Mesenchymal stem cell (in vitro differentiated cells and primary cell): ENCODE measurements around the gene DLST.

Experiments used
- DNase-seq: peaks from one replicate; pipeline ENCODE4 v3.0.0-alpha.2; 2013
- H2AFZ ChIP-seq: one replicate; pipeline ENCODE4 v1.6.1; 2013; ENCODE audit warnings: low read depth, mild to moderate bottlenecking, control low read depth, inconsistent platforms, low read length, moderate library complexity
- H2AK5ac ChIP-seq: 2 replicates; pipeline ENCODE4 v1.6.1; 2013; ENCODE audit warnings: low read length, moderate library complexity, mild to moderate bottlenecking, inconsistent platforms; ENCODE audit not compliant: severe bottlenecking
- H2BK120ac ChIP-seq: one replicate; pipeline ENCODE4 v1.6.1; 2013; ENCODE audit warnings: low read depth, mild to moderate bottlenecking, inconsistent platforms, low read length, moderate library complexity
- H2BK12ac ChIP-seq, 2 experiments: one replicate each; pipeline ENCODE4 v1.6.1; 2013; ENCODE audit warnings: inconsistent platforms in 2 of 2, low read length in 2 of 2, mild to moderate bottlenecking in 2 of 2, moderate library complexity in 2 of 2, control low read depth in 1 of 2
- H2BK15ac ChIP-seq: one replicate; pipeline ENCODE4 v1.6.1; 2013; ENCODE audit warnings: mild to moderate bottlenecking, low read depth, inconsistent platforms; ENCODE audit not compliant: poor library complexity, severe bottlenecking
- H2BK5ac ChIP-seq: 2 replicates; pipeline ENCODE4 v1.6.1; 2013; ENCODE audit warnings: low read depth, mild to moderate bottlenecking, low read length, control low read depth, inconsistent platforms; ENCODE audit not compliant: poor library complexity, severe bottlenecking
- H3K14ac ChIP-seq, 2 experiments: one replicate each; pipeline ENCODE4 v1.6.1; 2013; ENCODE audit warnings: inconsistent platforms in 2 of 2, low read length in 2 of 2, control low read depth in 1 of 2, mild to moderate bottlenecking in 1 of 2, moderate library complexity in 1 of 2
- H3K18ac ChIP-seq, 2 experiments: one replicate each; pipeline ENCODE4 v1.6.1; 2013; ENCODE audit warnings: inconsistent platforms in 2 of 2, low read length in 2 of 2, control low read depth in 1 of 2, low read depth in 1 of 2, mild to moderate bottlenecking in 1 of 2
- H3K23ac ChIP-seq, 2 experiments: one replicate each; pipeline ENCODE4 v1.6.1; 2013; ENCODE audit warnings: inconsistent platforms in 2 of 2, low read length in 2 of 2, mild to moderate bottlenecking in 2 of 2, moderate library complexity in 2 of 2, control low read depth in 1 of 2
- H3K27ac ChIP-seq: 2 replicates; pipeline ENCODE4 v1.5.1; 2013; ENCODE audit warnings: mild to moderate bottlenecking, moderate library complexity, low read length, control low read depth, inconsistent platforms; ENCODE audit not compliant: poor library complexity, severe bottlenecking
- H3K27me3 ChIP-seq, 2 experiments: 2 replicates each; pipeline versions ENCODE4 v1.6.1 to v1.7.0; 2013; ENCODE audit warnings: low read length in 2 of 2, mild to moderate bottlenecking in 2 of 2, moderate library complexity in 2 of 2, control low read depth in 1 of 2, inconsistent platforms in 1 of 2; ENCODE audit not compliant: control insufficient read depth in 1 of 2, insufficient read depth in 1 of 2
- H3K36me3 ChIP-seq, 2 experiments: 2 replicates each; pipeline versions ENCODE4 v1.6.1 to v1.7.0; 2013; ENCODE audit warnings: low read length in 2 of 2, control low read depth in 1 of 2, inconsistent platforms in 1 of 2, low read depth in 1 of 2, mild to moderate bottlenecking in 1 of 2; ENCODE audit not compliant: insufficient read depth in 2 of 2, control insufficient read depth in 1 of 2
- H3K4ac ChIP-seq, 2 experiments: one replicate each; pipeline ENCODE4 v1.6.1; 2013; ENCODE audit warnings: inconsistent platforms in 2 of 2, low read length in 2 of 2, mild to moderate bottlenecking in 2 of 2, moderate library complexity in 2 of 2, control low read depth in 1 of 2, low read depth in 1 of 2
- H3K4me1 ChIP-seq: 2 replicates; pipeline ENCODE4 v1.6.1; 2013; ENCODE audit warnings: low read depth, low read length, control low read depth; ENCODE audit not compliant: control insufficient read depth, insufficient read depth
- H3K4me2 ChIP-seq: 2 replicates; pipeline ENCODE4 v1.6.1; 2013; ENCODE audit warnings: low read length, mild to moderate bottlenecking, inconsistent platforms; ENCODE audit not compliant: poor library complexity, severe bottlenecking
- H3K4me3 ChIP-seq, 2 experiments: 2 replicates each; pipeline versions ENCODE4 v1.5.1 to v1.7.0; 2013; ENCODE audit warnings: low read length in 2 of 2, mild to moderate bottlenecking in 2 of 2, control low read depth in 1 of 2, low read depth in 1 of 2; ENCODE audit not compliant: insufficient read depth in 1 of 2
- H3K79me1 ChIP-seq: replicated peaks from 2 replicates; pipeline ENCODE4 v1.6.1; 2013; ENCODE audit warnings: mild to moderate bottlenecking, control low read depth, low read length, inconsistent platforms; ENCODE audit not compliant: poor library complexity, severe bottlenecking
- H3K9ac ChIP-seq: 2 replicates; pipeline ENCODE4 v1.7.0; 2013; ENCODE audit warnings: mild to moderate bottlenecking, low read length, moderate library complexity
- H3K9me3 ChIP-seq: 2 replicates; pipeline ENCODE4 v1.7.0; 2013; ENCODE audit warnings: mild to moderate bottlenecking, low read length; ENCODE audit not compliant: control insufficient read depth
- H4K8ac ChIP-seq: one replicate; pipeline ENCODE4 v1.6.1; 2013; ENCODE audit warnings: inconsistent platforms, mild to moderate bottlenecking, low read length, moderate library complexity
- H4K91ac ChIP-seq: one replicate; pipeline ENCODE4 v1.6.1; 2013; ENCODE audit warnings: mild to moderate bottlenecking, low read length, inconsistent platforms
- WGBS: methylation state at CpG from one replicate; pipeline ENCODE4 v1.1.7; 2013; ENCODE audit warnings: mixed read lengths; 5-methylcytosine and 5-hydroxymethylcytosine counted together

Gene DLST

GRCh38 chr14:74866708-74867389 lies 14.9 kb upstream of the DLST start:
- H3K36me3 ChIP-seq = no peaks in the 10 kb centered on the region
- no peak overlapping the region for H2BK12ac ChIP-seq
- no peak overlapping the region for H2BK15ac ChIP-seq
- no peaks in the 10 kb centered on the region for H3K79me1 ChIP-seq
- no peak overlapping the region for H3K4me2 ChIP-seq
- H3K14ac ChIP-seq = no peak overlapping the region
- H4K8ac ChIP-seq = no peak overlapping the region
- H2BK5ac ChIP-seq = no peak overlapping the region
- no peak overlapping the region for H3K23ac ChIP-seq
- no peak overlapping the region for H4K91ac ChIP-seq
- H2AFZ ChIP-seq = no peak overlapping the region
- H2AK5ac ChIP-seq = no peak overlapping the region
- no peak for DNase-seq
- no peak overlapping the region for H3K18ac ChIP-seq
- no peak overlapping the region for H3K27ac ChIP-seq
- peaks cover 2 to 29% of the 10 kb centered on the region in 2 experiments for H3K27me3 ChIP-seq
- no peaks in the 10 kb centered on the region for H3K4me1 ChIP-seq
- H2BK120ac ChIP-seq = no peak overlapping the region
- no peak overlapping the region for H3K4ac ChIP-seq
- H3K9me3 ChIP-seq = no peaks in the 10 kb centered on the region
- H3K9ac ChIP-seq = no peak overlapping the region
- WGBS = 96% methylated on average over 3 of the region's 3 CpGs
- no peak overlapping the region for H3K4me3 ChIP-seq

GRCh38 chr14:74867673-74868072 lies 14.0 kb upstream of the DLST start:
- peak overlapping the region in 1 of 2 experiments; percentile 28 for H3K4me3 ChIP-seq
- no peak overlapping the region for H3K23ac ChIP-seq
- H3K14ac ChIP-seq = no peak overlapping the region
- H4K91ac ChIP-seq = no peak overlapping the region
- WGBS = 73% methylated on average over 3 of the region's 5 CpGs
- DNase-seq = no peak
- H3K27me3 ChIP-seq = peaks cover 2 to 25% of the 10 kb centered on the region in 2 experiments
- no peak overlapping the region for H3K4ac ChIP-seq
- no peak overlapping the region for H4K8ac ChIP-seq
- peak overlapping the region; percentile 29 for H3K9ac ChIP-seq
- H2BK5ac ChIP-seq = no peak overlapping the region
- H2AFZ ChIP-seq = no peak overlapping the region
- H2BK15ac ChIP-seq = no peak overlapping the region
- no peaks in the 10 kb centered on the region for H3K79me1 ChIP-seq
- no peaks in the 10 kb centered on the region for H3K36me3 ChIP-seq
- H3K4me2 ChIP-seq = no peak overlapping the region
- no peak overlapping the region for H2AK5ac ChIP-seq
- H3K27ac ChIP-seq = no peak overlapping the region
- H2BK120ac ChIP-seq = no peak overlapping the region
- H2BK12ac ChIP-seq = no peak overlapping the region
- no peak overlapping the region for H3K18ac ChIP-seq
- no peaks in the 10 kb centered on the region for H3K9me3 ChIP-seq
- H3K4me1 ChIP-seq = no peaks in the 10 kb centered on the region

- no peak overlapping the region for H2BK15ac ChIP-seq
- no peak overlapping the region for H3K27ac ChIP-seq
- no peaks in the 10 kb centered on the region for H3K36me3 ChIP-seq
- no peak overlapping the region for H4K8ac ChIP-seq
- no peak overlapping the region for H3K23ac ChIP-seq
- H2AK5ac ChIP-seq = no peak overlapping the region
- H3K9ac ChIP-seq = no peak overlapping the region
- no peak overlapping the region for H3K4me3 ChIP-seq
- H3K4me2 ChIP-seq = no peak overlapping the region
- no peak overlapping the region for H3K14ac ChIP-seq
- no peak for DNase-seq
- no peak overlapping the region for H3K4ac ChIP-seq
- H3K27me3 ChIP-seq = peaks cover 2 to 18% of the 10 kb centered on the region in 2 experiments
- H3K18ac ChIP-seq = no peak overlapping the region
- no peak overlapping the region for H2BK5ac ChIP-seq
- H3K4me1 ChIP-seq = no peaks in the 10 kb centered on the region
- 83% methylated on average over 1 of the region's 8 CpGs for WGBS
- H2BK12ac ChIP-seq = no peak overlapping the region
- H4K91ac ChIP-seq = no peak overlapping the region
- no peak overlapping the region for H2AFZ ChIP-seq
- H3K79me1 ChIP-seq = no peaks in the 10 kb centered on the region
- no peak overlapping the region for H2BK120ac ChIP-seq
- no peaks in the 10 kb centered on the region for H3K9me3 ChIP-seq
Measured at GRCh38 chr14:74868739-74869138, 13.0 kb upstream of the DLST start.

GRCh38 chr14:74871819-74872218 lies 9.9 kb upstream of the DLST start:
- no peaks in the 10 kb centered on the region for H3K79me1 ChIP-seq
- no peaks in the 10 kb centered on the region for H3K36me3 ChIP-seq
- DNase-seq = no peak
- H3K23ac ChIP-seq = no peak overlapping the region
- H3K4me2 ChIP-seq = no peak overlapping the region
- H2BK12ac ChIP-seq = no peak overlapping the region
- no peak overlapping the region for H3K9ac ChIP-seq
- H4K91ac ChIP-seq = no peak overlapping the region
- 89% methylated on average over 3 of the region's 4 CpGs for WGBS
- H4K8ac ChIP-seq = no peak overlapping the region
- H3K14ac ChIP-seq = no peak overlapping the region
- H3K27ac ChIP-seq = no peak overlapping the region
- no peak overlapping the region for H2BK15ac ChIP-seq
- no peak overlapping the region for H3K4me3 ChIP-seq
- no peak overlapping the region for H3K18ac ChIP-seq
- H2BK120ac ChIP-seq = no peak overlapping the region
- no peak overlapping the region for H2AK5ac ChIP-seq
- H2BK5ac ChIP-seq = no peak overlapping the region
- no peaks in the 10 kb centered on the region for H3K9me3 ChIP-seq
- no peak overlapping the region for H3K4ac ChIP-seq
- H2AFZ ChIP-seq = no peak overlapping the region
- H3K27me3 ChIP-seq = peaks cover 0 to 10% of the 10 kb centered on the region in 2 experiments
- H3K4me1 ChIP-seq = no peaks in the 10 kb centered on the region
